GM21576 (cell line): Measurements from ENCODE around the gene SPRED3.
A peak's percentile ranks its signal among the peaks of the same experiment; 100 is the strongest.
"Not testable (repeated sequence)": the region's sequence is repeated elsewhere in the genome, so short reads cannot be mapped to it uniquely, and the experiment has no call there.

Experiments used
- ATAC-seq: cut with Tn5 transposase; IDR thresholded peaks from one replicate; pipeline ENCODE4 v1.9.1; 2021; ENCODE audit warnings: mild to moderate bottlenecking, moderate library complexity; ENCODE audit not compliant: unreplicated experiment

SPRED3 gene, protein sequence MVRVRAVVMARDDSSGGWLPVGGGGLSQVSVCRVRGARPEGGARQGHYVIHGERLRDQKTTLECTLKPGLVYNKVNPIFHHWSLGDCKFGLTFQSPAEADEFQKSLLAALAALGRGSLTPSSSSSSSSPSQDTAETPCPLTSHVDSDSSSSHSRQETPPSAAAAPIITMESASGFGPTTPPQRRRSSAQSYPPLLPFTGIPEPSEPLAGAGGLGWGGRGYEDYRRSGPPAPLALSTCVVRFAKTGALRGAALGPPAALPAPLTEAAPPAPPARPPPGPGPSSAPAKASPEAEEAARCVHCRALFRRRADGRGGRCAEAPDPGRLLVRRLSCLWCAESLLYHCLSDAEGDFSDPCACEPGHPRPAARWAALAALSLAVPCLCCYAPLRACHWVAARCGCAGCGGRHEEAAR

DNA sequence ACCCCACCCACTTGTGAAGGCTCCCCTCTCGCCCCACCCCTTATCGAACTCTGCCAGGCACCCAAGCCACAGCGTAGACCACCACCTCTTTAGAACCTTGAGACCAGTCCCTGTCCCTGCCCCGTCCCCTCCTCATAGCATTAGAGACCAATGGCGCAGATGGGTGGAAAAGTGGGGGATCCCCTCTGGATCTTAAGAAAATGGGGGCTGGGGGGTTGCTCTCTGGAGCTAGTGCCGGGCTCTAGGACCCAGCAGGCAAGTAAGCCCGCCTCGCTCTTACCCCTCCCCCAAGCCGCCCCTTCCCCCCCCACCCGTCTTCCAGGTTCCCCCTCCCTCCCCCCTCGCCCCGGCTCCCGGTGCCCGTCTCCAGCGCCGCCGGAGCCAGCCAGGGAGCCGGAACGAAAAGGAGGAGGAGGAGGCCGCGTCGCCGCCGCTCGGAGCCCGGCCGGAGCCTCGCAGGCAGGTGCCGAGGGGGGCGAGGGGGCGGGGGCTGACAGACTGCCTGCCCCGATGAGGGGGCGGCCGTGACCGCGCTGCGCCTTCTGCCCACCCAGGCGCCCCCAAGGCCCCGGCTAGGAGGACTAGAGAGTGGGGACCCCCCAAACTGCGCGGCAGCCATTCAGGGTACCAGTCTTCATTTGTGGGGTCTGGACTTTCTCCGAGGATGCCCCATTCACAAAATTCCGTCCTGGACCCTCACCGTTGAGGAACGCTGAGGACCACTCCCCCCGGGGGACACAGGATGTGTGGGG, at the start of gene SPRED3:
Gene SPRED3 (plus strand): TSS at position 349 of the 752 bp plus-strand sequence. CDS start 1,606 bp downstream, outside the sequence.
- no peak for ATAC-seq

GRCh38 chr19:38339011-38339410, 49.5 kb upstream of the SPRED3 start:
- ATAC-seq, result not testable (repeated sequence)

- no peak for ATAC-seq
These were observed 47.6 kb upstream of the SPRED3 start for GRCh38 chr19:38340927-38341326.

DNA sequence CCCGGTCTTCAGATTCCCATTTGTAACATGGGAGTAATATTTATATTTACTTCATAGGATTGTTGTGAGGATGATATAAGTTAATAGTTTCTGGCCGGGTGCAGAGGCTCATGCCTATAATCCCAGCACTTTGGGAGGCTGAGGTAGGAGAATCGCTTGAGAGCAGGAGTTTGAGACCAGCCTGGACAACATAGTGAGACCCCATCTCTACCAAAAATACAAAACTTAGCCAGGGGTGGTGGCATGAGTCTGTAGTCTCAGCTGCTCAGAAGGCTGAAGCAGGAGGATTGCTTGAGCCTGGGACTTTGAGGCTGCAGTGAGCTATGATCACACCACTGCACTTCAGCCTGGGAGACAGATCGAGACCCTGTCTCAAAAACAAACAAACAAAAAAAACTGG, 41.7 kb upstream of the SPRED3 start:
- ATAC-seq, result no peak

GRCh38 chr19:38350883-38351282, 37.6 kb upstream of the SPRED3 start:
- no peak for ATAC-seq

GRCh38 chr19:38351865-38352395, 36.6 kb upstream of the SPRED3 start:
- ATAC-seq, result no peak

- no peak for ATAC-seq
These were observed 35.9 kb upstream of the SPRED3 start for GRCh38 chr19:38352611-38353010.

GRCh38 chr19:38355728-38356725, 32.5 kb upstream of the SPRED3 start:
- no peak for ATAC-seq

DNA sequence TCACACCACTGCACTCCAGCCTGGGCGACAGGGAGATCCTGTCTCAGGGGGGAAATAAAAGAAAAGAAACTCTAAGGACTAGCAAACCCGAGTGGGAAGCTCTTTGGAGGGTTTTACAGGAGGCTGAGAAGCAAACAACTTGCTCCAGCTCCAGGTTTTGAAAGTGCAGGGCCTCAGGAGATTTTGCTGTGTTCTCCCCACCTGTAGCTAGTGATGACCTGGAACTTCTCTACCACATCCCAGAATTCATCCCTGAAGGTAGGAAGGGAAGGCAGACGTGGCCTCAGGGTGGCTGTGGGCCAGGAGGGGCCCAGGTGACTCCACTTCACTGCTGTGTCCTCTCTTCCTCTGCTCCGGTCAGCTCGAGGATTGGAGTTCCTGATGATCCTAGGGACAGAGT, 30.4 kb upstream of the SPRED3 start:
- no peak for ATAC-seq

- ATAC-seq, result no peak
These were observed 29.1 kb upstream of the SPRED3 start for GRCh38 chr19:38359242-38360021.

- no peak for ATAC-seq
These were observed 28.1 kb upstream of the SPRED3 start for GRCh38 chr19:38360351-38360750.

GRCh38 chr19:38360839-38361631, 27.5 kb upstream of the SPRED3 start:
- no peak for ATAC-seq

- ATAC-seq, result peak; percentile 49
These were observed 26.8 kb upstream of the SPRED3 start for GRCh38 chr19:38361633-38362075.

DNA sequence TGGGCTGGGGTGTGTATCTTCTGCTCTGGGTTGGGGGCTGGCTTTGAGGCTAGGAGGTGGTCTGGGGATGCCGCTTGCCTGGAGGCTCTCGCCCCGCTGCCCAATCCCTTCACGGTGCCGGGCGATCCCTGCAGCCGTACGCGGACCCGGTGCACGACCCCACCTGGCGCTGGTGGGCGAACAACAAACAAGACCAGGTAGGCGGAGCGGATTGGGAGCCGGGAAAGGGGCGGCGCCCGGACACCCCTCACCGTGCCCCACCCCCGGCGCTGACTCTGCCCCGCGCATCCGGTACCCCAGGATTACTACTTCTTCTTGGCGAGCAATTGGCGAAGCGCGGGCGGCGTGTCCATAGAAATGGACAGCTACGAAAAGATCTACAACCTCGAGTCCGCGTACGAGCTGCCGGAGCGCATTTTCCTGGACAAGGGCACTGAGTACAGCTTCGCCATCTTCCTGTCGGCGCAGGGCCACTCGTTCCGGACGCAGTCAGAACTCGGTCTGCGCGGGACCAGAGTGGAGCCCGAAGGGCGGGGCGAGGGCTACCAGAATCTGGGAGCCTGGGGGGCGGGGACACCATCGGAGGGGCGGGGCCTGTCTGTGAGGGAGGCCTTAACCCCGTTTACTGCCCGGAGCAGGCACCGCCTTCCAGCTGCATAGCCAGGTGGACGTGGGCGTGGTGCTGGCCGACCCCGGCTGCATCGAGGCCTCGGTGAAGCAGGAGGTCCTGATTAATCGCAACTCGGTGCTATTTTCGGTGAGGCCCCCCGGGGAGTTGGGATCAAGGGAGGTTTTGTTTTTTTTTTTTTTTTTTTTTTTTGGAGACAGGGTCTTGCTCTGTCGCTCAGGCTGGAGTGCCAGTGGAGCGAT, 26.2 kb upstream of the SPRED3 start:
- no peak for ATAC-seq

DNA sequence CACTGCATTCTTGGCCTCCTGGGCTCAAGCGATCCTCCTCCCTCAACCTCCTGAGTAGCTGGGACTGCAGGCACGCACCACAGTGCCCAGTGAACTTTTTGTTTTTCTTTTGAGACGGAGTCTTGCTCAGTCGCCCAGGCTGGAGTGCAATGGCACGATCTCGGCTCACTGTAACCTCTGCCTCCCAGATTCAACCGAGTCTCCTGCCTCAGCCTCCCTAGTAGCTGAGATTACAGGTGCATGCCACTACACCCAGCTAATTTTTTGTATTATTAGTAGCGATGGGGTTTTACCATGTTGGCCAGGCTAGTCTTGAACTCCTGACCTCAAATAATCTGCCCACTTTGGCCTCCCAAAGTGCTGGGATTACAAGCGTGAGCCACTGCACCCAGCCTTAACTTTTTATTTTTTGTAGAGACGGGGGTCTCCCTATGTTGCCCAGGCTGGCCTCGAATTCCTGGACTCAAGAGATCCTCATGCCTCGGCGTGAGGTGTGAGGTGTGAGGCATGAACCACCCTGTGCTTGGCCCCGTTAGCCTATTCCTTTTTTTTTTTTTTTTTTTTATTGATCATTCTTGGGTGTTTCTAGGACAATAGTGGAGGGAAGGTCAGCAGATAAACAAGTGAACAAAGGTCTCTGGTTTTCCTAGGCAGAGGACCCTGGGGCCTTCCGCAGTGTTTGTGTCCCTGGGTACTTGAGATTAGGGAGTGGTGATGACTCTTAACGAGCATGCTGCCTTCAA, 25.4 kb upstream of the SPRED3 start:
- not testable (repeated sequence) for ATAC-seq

GRCh38 chr19:38367041-38367440, 21.5 kb upstream of the SPRED3 start:
- no peak for ATAC-seq

DNA sequence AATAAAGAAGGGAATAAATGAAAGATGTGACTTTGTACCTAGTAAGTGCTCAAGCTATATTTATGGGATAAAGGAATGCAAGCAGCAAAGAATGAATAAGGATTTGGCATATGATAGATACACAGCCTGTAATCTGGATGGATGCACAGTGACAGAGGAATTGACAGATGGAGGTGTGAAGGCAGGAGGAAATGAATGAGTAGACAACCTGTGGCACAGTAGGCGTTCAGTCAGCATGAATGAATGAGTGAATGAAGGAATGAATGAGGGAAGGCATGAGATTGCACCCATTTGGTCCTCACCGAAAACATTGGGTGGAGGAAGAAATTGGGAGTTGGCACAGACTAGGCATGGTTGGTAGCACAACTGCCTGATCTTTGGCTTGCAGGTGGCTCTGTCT, 18.9 kb upstream of the SPRED3 start:
- ATAC-seq, result no peak
